SK-N-MC (cell line): ENCODE results near the gene ATAD2B.

Experiments
- DNase-seq: peaks from one replicate; pipeline ENCODE4 v3.0.0-alpha.2; 2011; ENCODE audit warnings: low read depth, low spot score
- H3K27ac ChIP-seq: fragments of 200-600 bp; sonication (generic); 2 replicates; pipeline ENCODE4 v1.5.1; 2016; ENCODE audit warnings: mixed run types
- H3K36me3 ChIP-seq: fragments of 200-600 bp; sonication (generic); 2 replicates; pipeline ENCODE4 v1.6.1; 2017; ENCODE audit warnings: antibody characterized with exemption, low read length, mixed read lengths; ENCODE audit not compliant: insufficient read depth
- H3K4me3 ChIP-seq: fragments of 200-600 bp; sonication (generic); 2 replicates; pipeline ENCODE4 v1.5.1; 2016
- H3K9ac ChIP-seq: fragments of 200-600 bp; sonication (generic); 2 replicates; pipeline ENCODE4 v1.8.0; 2017; ENCODE audit warnings: mixed run types, mixed read lengths; ENCODE audit not compliant: insufficient read length
- H3K9me3 ChIP-seq: fragments of 200-600 bp; sonication (generic); 2 replicates; pipeline ENCODE4 v1.6.1; 2017; ENCODE audit warnings: low read depth, mild to moderate bottlenecking, antibody characterized with exemption, low read length, moderate library complexity, mixed read lengths
- EZH2 ChIP-seq: fragments of 200-600 bp; sonication (generic); IDR thresholded peaks from one replicate; pipeline ENCODE4 v1.6.1; 2017; ENCODE audit warnings: antibody characterized with exemption
- FOXP2 ChIP-seq: optimal IDR thresholded peaks from 2 replicates; pipeline ENCODE3; 2011; ENCODE audit warnings: mild to moderate bottlenecking, moderate library complexity; ENCODE audit not compliant: insufficient read depth; ENCODE audit errors: extremely low read length, control extremely low read depth
- POLR2AphosphoS5 ChIP-seq: IDR thresholded peaks from 2 replicates; pipeline ENCODE4 v1.6.1; 2012; ENCODE audit warnings: mild to moderate bottlenecking, low read depth, low read length, borderline replicate concordance

Gene ATAD2B

GRCh38 chr2:23837871-23838270 lies 89.1 kb downstream of the ATAD2B start:
- no peak overlapping the region for H3K9ac ChIP-seq
- H3K27ac ChIP-seq = no peak overlapping the region
- H3K9me3 ChIP-seq = no peaks in the 10 kb centered on the region
- no peak for TF ChIP-seq POLR2AphosphoS5
- TF ChIP-seq FOXP2 = no peak
- no peak for TF ChIP-seq EZH2
- no peaks in the 10 kb centered on the region; the same call in 1 of the 2 replicates for H3K36me3 ChIP-seq
- no peak for DNase-seq
- H3K4me3 ChIP-seq = no peak overlapping the region

GRCh38 chr2:23836971-23837565 lies 89.9 kb downstream of the ATAD2B start:
- Histone ChIP-seq H3K4me3 (no peak overlapping the region), H3K9ac (no peak overlapping the region), H3K9me3 (no peaks in the 10 kb centered on the region), H3K36me3 (no peaks in the 10 kb centered on the region; the same call in 1 of the 2 replicates), H3K27ac (no peak overlapping the region)
- TF ChIP-seq POLR2AphosphoS5 (no peak), EZH2 (no peak), FOXP2 (no peak)
- no peak for DNase-seq

GRCh38 chr2:23836505-23836904 lies 90.4 kb downstream of the ATAD2B start:
- Histone ChIP-seq H3K27ac (no peak overlapping the region), H3K9ac (no peak overlapping the region), H3K4me3 (no peak overlapping the region), H3K36me3 (no peaks in the 10 kb centered on the region; the same call in 1 of the 2 replicates), H3K9me3 (no peaks in the 10 kb centered on the region)
- TF ChIP-seq EZH2 = no peak
- no peak for TF ChIP-seq POLR2AphosphoS5
- no peak for TF ChIP-seq FOXP2
- no peak for DNase-seq

- Histone ChIP-seq H3K4me3 (no peak overlapping the region), H3K9me3 (no peaks in the 10 kb centered on the region), H3K27ac (no peak overlapping the region), H3K36me3 (no peaks in the 10 kb centered on the region; the same call in 1 of the 2 replicates), H3K9ac (no peak overlapping the region)
- no peak for DNase-seq
- TF ChIP-seq FOXP2 (no peak), POLR2AphosphoS5 (no peak), EZH2 (no peak)
Observed at GRCh38 chr2:23835988-23836387, 90.9 kb downstream of the ATAD2B start.

GRCh38 chr2:23835423-23835822 lies 91.5 kb downstream of the ATAD2B start:
- H3K9ac ChIP-seq = no peak overlapping the region
- TF ChIP-seq POLR2AphosphoS5 (no peak), EZH2 (no peak), FOXP2 (no peak)

GRCh38 chr2:23828986-23829385 lies 97.9 kb downstream of the ATAD2B start:
- no peak overlapping the region for H3K4me3 ChIP-seq
- no peak overlapping the region for H3K27ac ChIP-seq
- H3K9ac ChIP-seq = no peak overlapping the region
- DNase-seq = no peak
- H3K9me3 ChIP-seq = no peaks in the 10 kb centered on the region
- TF ChIP-seq EZH2 (no peak), POLR2AphosphoS5 (no peak), FOXP2 (no peak)
- H3K36me3 ChIP-seq = no peaks in the 10 kb centered on the region

More at GRCh38 chr2:23835423-23835822, 91.5 kb downstream of the ATAD2B start:
- no peak for DNase-seq
- H3K9me3 ChIP-seq = no peaks in the 10 kb centered on the region
- H3K27ac ChIP-seq = no peak overlapping the region
- no peaks in the 10 kb centered on the region; the same call in 1 of the 2 replicates for H3K36me3 ChIP-seq
- H3K4me3 ChIP-seq = no peak overlapping the region

GRCh38 chr2:23828256-23828980 lies 98.5 kb downstream of the ATAD2B start:
- TF ChIP-seq EZH2 (no peak), POLR2AphosphoS5 (no peak), FOXP2 (no peak)
- Histone ChIP-seq H3K9ac (no peak overlapping the region), H3K4me3 (no peak overlapping the region), H3K9me3 (no peaks in the 10 kb centered on the region), H3K36me3 (no peaks in the 10 kb centered on the region), H3K27ac (no peak overlapping the region)
- DNase-seq = no peak

GRCh38 chr2:23827287-23827686 lies 99.6 kb downstream of the ATAD2B start:
- H3K36me3 ChIP-seq = no peaks in the 10 kb centered on the region
- no peaks in the 10 kb centered on the region for H3K9me3 ChIP-seq
- no peak for DNase-seq
- H3K4me3 ChIP-seq = no peak overlapping the region
- no peak overlapping the region for H3K9ac ChIP-seq
- TF ChIP-seq EZH2 (no peak), POLR2AphosphoS5 (no peak), FOXP2 (no peak)
- H3K27ac ChIP-seq = no peak overlapping the region

GRCh38 chr2:23826771-23827170 lies 100.2 kb downstream of the ATAD2B start:
- TF ChIP-seq EZH2 (no peak), FOXP2 (no peak), POLR2AphosphoS5 (no peak)
- DNase-seq = no peak
- no peak overlapping the region for H3K27ac ChIP-seq
- H3K9ac ChIP-seq = no peak overlapping the region
- H3K4me3 ChIP-seq = no peak overlapping the region
- no peaks in the 10 kb centered on the region for H3K36me3 ChIP-seq
- no peaks in the 10 kb centered on the region for H3K9me3 ChIP-seq
